Activated naive CD4-positive, alpha-beta T cell treated with anti-CD3 and anti-CD28 coated beads, Interleukin-2, amount 50 U/mL, for 16 hours (primary cell): ENCODE results near the gene PPP1CC.
"Not testable (repeated sequence)": the region's sequence is repeated elsewhere in the genome, so short reads cannot be mapped to it uniquely, and the experiment has no call there.

ENCODE experiments used
- DNase-seq: peaks from one replicate; pipeline ENCODE4 v3.0.0-alpha.2; 2020

PPP1CC gene

GRCh38 chr12:110742718-110743570 lies at the start of gene PPP1CC:
Gene PPP1CC, minus strand, starts transcription at chr12:110742891. Its CDS starts 184 bp downstream, at chr12:110742707.
- peak; percentile 92 for DNase-seq

DNA sequence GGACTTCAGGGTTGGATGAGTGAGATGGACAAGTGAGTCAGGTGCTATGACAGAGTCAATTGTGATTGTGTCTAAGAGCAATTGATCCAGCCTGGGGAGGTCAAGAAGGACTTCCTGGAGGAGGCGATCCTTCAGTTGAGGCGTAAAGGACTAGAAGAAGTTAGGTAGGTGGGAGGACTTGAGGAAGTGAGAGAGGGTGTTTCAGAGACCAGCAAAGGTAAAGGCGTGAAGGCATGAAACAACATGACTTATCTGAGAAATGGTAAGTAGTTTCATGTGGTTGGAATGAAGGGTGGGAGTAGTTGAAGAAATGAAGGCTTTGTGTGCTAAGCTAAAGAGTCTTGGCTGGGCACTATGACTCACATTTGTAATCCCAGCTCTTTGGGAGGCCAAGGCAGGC lies 48.9 kb upstream of the PPP1CC start:
- no peak for DNase-seq

- DNase-seq, result no peak
Measured at GRCh38 chr12:110790301-110790700, 47.6 kb upstream of the PPP1CC start.

GRCh38 chr12:110786012-110786411 lies 43.3 kb upstream of the PPP1CC start:
- no peak for DNase-seq

DNA sequence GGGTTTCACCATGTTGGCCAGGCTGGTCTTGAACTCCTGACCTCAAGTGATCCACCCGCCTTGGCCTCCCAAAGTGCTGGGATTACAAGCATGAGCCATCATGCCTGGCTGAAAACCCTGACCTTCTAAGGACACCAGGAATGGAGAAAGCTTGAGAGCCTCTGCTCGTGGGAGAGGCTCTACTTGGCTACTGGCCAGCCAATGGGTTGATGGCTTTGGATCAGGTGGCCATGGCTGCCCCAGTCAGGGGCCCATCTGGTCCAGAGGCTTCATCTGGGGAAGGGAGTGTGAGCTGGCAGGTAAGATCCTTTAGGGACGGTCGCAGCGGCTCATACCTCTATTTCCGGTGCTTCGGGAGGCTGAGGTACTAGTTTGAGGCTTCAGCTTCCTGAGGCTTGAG lies 42.5 kb upstream of the PPP1CC start:
- no peak for DNase-seq

GRCh38 chr12:110782922-110783321 lies 40.2 kb upstream of the PPP1CC start:
- DNase-seq, result no peak

DNA sequence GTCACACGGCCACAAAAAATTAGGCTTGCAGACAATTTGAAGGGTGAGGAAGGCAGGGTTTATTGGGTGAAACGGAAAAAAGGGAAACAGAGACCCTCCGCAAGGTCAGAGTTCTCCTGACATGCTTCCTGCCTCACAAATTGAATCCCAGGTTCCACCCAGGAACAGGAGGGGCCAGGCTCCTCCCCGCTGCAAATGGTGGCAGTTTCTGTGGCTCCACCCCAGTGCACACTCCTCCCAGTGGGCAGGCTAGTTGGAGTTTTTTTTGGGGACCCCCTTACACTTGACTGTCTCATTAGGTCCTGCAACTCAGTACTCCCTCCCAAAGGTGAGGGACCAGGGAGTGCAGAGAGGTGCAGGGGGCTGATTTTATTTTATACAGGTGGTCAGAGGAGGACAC lies 39.4 kb upstream of the PPP1CC start:
- no peak for DNase-seq

DNA sequence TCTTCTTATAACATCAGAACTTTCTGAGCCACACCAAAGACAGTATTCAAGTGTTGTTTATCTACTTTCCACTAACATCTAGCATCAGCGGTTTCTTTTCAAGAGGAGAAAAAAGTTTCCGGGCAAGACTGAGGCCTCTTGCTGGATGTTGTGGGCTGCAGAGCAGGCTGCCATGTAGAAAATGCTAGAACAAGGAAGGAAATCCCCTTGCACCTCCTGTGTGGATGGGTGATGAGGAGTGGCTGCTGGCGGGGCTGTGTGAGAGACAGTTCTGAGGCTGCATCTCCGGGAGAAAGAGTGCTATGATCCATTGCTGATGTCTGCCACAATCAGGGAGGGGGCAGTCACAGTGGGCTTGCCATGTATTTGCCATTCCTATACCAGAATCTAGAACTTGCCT lies 37.8 kb upstream of the PPP1CC start:
- DNase-seq, result peak; percentile 58

DNA sequence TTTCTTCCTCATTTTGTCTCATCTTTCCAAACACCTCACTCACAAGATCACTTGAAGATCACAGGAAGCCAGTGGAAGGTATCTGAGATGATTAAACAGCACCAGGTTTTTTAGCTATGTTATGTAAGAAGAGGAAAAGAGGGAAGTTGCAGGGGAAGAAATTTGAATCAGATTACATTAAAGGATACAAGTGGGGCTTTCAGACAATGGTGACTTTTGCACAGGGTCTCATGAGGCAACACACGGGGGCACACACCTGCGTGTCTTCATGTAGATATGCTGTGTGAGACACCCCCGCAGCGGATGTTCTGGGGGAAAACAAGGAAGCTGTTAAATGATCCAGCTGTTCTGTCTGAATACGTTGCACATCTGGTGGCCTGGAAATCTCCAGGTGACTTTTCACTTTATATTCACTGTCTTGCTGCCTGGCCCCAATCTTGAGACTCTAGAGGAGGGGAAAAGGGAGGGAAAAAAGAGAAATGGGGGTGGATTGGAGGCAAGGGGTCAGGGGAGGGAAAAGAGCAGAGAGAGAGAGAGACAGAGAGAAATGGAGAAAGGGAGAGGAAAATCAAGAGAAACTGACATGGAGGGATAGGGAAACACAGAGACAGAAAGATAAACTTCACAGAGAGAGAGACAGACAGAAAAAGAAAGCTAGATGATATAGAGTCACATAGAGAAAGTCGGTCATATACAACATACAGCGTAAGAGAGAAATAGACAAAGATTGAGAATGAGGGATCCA lies 36.3 kb upstream of the PPP1CC start:
- DNase-seq, result no peak

GRCh38 chr12:110776410-110776809 lies 33.7 kb upstream of the PPP1CC start:
- peak; percentile 72 for DNase-seq

DNA sequence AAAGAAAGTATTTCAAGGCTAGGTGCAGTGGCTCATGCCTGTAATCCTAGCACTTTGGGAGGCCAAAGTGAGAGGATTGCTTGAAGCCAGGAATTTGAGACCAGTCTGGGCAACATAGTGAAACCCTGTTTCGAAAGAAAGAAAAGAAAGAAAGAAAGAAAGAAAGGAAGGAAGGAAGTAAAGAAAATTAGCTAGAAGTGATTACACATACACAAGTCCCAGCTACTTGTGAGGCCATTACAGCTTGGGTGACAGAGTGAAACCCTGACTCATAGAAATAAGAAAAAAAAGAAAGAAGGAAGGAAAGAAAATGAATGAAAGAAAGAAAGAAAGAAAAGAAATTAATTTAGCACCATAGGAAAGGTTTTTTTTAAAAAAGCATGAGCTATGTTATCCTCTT lies 33.3 kb upstream of the PPP1CC start:
- DNase-seq, result no peak

- DNase-seq, result no peak
Measured at GRCh38 chr12:110774824-110775223, 32.1 kb upstream of the PPP1CC start.

- no peak for DNase-seq
Measured at GRCh38 chr12:110768960-110769359, 26.3 kb upstream of the PPP1CC start.

GRCh38 chr12:110767863-110768262 lies 25.2 kb upstream of the PPP1CC start:
- no peak for DNase-seq

DNA sequence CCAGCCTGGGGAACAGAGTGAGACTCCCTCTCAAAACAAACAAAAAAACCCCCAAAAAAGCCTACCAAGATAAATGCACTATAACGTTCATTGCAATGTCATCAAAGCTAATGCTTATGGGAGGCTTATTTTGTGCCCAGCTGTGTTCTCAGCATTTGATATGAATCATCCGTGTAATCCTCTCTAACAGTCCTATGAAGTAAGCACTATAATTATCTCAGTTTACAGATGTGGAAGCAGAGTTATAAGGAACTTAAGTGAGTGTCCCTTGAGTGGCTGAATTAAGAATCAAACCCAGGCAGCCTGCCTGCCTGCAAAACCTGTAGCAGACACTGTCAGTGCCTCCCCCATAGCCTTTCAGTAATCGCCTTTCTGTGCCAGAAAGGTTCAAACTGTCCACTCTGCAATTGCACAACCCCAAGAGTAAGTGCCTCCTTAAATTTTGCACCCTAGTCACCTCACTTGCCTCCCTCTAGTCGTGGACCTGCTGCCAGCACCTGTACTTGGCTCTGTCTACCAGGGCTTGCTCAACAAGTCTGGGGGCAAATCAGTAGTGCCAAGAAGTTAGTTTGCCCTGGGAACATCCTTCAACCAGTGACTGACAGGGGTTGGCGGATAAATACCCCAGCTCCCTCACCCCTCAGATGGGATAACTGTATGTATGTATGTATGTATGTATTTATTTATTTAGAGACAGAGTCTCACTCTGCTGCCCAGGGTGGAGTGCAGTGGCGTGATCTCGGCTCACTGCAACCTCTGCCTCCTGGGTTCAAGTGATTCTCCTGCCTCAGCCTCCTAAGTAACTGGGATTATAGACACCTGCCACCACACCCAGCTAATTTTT lies 23.8 kb upstream of the PPP1CC start:
- DNase-seq, result no peak

DNA sequence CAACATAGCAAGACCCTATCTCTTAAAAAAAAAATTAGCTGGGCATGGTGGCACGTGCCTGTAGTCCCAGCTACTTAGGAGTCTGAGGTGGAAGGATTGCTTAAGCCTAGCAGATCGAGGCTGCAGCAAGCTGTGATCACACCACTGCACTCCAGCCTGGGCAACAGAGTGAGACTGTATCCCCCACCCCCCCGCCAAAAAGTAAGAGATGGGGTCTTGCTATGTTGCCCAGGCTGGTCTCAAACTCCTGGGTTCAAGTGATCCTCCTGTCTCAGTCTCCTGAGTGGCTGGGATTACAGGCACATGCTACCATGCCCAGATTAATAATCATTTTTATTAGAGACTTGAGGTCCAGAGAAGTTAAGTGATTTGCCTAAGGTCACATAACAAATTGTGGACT lies 22.9 kb upstream of the PPP1CC start:
- not testable (repeated sequence) for DNase-seq

DNA sequence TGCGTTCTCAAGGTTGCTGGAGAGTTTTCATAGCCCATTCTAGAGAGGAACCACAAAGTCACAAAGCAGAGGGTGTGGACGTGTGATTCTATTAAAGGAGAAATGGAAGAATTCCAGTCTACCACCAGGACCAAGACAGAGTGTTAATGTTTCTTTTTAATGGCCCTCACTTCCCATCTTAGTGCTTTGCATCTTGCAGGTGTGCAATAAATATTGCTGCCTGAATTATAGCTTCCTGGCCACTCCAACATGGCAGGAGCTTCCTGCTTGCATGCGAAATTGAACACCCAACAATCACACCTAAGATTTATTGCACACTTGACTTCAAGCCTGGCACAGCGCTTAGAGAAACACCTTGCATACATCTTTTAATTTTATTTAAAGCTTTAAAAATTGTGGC lies 22.4 kb upstream of the PPP1CC start:
- no peak for DNase-seq

DNA sequence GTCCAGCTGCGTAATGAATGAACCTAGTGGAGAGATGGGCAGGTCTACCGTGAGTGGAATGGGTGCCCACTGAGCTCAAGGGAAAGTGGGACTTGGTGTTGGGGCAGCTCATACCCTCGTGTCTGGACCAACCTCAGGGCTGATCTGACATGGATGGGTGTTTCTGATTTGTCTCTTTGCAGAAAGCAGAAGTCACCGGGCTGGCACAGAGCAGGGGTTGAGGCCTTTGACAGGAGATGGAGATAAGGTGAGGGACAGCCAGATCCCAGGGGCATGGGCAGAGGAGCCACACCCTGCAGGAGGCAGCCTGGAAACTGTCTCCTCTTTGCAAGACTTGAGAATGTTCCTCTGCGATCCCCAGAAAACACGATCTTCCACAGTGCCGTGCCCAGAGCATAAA lies 20.9 kb upstream of the PPP1CC start:
- DNase-seq, result no peak

GRCh38 chr12:110762891-110763290 lies 20.2 kb upstream of the PPP1CC start:
- DNase-seq, result no peak

- DNase-seq, result peak; percentile 48
Measured at GRCh38 chr12:110760204-110760609, 17.5 kb upstream of the PPP1CC start.

DNA sequence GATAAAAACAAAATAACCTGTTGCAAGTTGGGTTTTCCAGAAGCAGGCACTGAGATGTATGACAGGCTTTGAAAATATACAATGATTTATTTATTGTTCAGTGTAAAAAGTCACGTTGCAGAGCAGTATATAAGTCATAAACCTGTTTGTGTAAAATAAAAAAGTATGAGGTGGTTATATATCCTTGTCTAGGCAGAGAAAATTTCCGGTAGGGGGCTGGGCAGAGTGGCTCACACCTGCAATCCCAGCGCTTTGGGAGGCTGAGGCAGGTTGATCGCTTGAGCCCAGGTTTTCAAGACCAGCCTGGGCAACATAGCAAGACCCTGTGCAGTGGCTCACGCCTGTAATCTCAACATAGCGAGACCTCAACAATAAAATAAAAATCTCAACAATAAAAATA lies 16.2 kb upstream of the PPP1CC start:
- DNase-seq, result no peak

DNA sequence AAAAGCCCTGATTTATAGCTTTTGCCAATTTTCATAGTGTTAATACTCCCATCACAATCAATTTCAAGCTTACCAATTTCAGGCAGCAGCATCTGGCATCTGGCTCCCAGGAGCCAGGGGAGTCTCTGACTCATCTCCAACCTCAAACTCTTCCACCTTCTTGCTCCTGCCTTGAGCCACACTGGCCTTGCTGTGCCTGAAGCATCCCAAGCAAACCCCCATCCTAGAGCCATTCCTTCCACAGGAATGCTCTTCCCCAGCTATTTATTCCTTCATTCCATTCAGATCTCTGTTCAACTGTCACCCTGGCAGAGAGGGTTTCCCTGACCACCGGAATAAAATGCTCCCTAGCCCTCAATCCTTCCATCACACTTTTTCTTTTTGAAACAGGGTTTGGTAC lies 13.9 kb upstream of the PPP1CC start:
- no peak for DNase-seq

DNA sequence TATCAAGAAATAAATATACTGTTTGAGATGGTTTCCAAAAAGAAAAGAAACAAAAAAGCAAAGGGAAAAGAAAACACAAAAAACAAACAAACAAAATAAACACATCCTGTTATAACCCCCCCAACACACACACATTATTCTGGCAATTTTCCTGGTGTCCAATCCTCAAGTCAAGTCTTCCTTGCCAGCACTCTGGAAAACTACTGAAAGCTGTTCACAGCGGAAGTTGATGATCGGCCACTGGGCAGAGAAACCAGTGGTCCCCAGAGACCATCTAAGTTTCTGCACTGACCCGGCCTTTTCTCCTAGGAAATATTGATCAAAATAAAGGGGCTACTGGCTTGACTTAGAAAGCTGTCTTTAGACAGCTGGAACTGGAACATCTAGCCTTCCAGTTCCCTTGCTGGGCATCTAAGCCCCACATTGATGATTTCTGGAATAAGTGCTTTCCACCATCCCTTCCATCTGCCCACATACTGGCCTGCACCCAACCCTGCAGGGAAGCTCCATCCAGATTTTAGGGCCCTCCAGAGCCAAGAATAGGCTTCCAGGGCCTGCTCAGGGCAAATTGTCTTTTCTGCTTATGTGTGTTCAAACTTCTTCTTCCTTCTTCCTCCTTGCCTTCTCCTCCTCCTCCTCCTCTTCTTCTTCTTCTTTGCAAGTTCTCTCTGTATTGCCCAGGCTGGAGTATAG lies 11.6 kb upstream of the PPP1CC start:
- DNase-seq, result no peak
